ENCODE data around the gene NRXN3.
A peak's percentile ranks its signal among the peaks of the same experiment; 100 is the strongest.
"Not testable (repeated sequence)": the region's sequence is repeated elsewhere in the genome, so short reads cannot be mapped to it uniquely, and the experiment has no call there.

Gene NRXN3

GRCh38 chr14:78530078-78530477, 359.9 kb downstream of the NRXN3 start:
- Mint-ChIP-seq H3K9me3 (no peaks in the 10 kb centered on the region), H3K4me1 (no peaks in the 10 kb centered on the region), H3K27me3 (ENCODE audit: low read depth, poor library complexity) (peaks cover 22% of the 10 kb centered on the region), H3K4me3 (no peak overlapping the region), H3K36me3 (ENCODE audit: low read depth) (no peaks in the 10 kb centered on the region), H3K27ac (no peak overlapping the region)
- DNase-seq, result peak; percentile 80
- no peak for TF ChIP-seq CTCF (IDR thresholded peaks at IDR 0.05)

GRCh38 chr14:78534141-78534540, 364.0 kb downstream of the NRXN3 start:
- no peak for TF ChIP-seq CTCF (IDR thresholded peaks at IDR 0.05)
- H3K36me3 Mint-ChIP-seq (ENCODE audit: low read depth), result no peaks in the 10 kb centered on the region
- H3K9me3 Mint-ChIP-seq, result peaks cover 8% of the 10 kb centered on the region
- H3K4me1 Mint-ChIP-seq, result no peaks in the 10 kb centered on the region
- no peak overlapping the region for H3K27ac Mint-ChIP-seq
- H3K4me3 Mint-ChIP-seq, result no peak overlapping the region
- DNase-seq, result no peak
- H3K27me3 Mint-ChIP-seq (ENCODE audit: low read depth, poor library complexity), result peaks cover 10% of the 10 kb centered on the region

GRCh38 chr14:78535041-78535440, 364.9 kb downstream of the NRXN3 start:
- TF ChIP-seq CTCF (IDR thresholded peaks at IDR 0.05), result no peak
- Mint-ChIP-seq H3K4me3 (no peak overlapping the region), H3K27me3 (ENCODE audit: low read depth, poor library complexity) (peaks cover 10% of the 10 kb centered on the region), H3K4me1 (no peaks in the 10 kb centered on the region), H3K9me3 (peaks cover 8% of the 10 kb centered on the region), H3K27ac (no peak overlapping the region), H3K36me3 (ENCODE audit: low read depth) (no peaks in the 10 kb centered on the region)
- DNase-seq, result no peak

GRCh38 chr14:78541788-78542187, 371.6 kb downstream of the NRXN3 start:
- DNase-seq, H3K27ac Mint-ChIP-seq, H3K4me1 Mint-ChIP-seq: not testable (repeated sequence)

GRCh38 chr14:78543433-78543832, 373.3 kb downstream of the NRXN3 start:
- peaks cover 5% of the 10 kb centered on the region for H3K27me3 Mint-ChIP-seq (ENCODE audit: low read depth, poor library complexity)
- H3K9me3 Mint-ChIP-seq, result peaks cover 7% of the 10 kb centered on the region
- H3K4me3 Mint-ChIP-seq, result no peak overlapping the region
- H3K36me3 Mint-ChIP-seq (ENCODE audit: low read depth), result no peaks in the 10 kb centered on the region
- no peaks in the 10 kb centered on the region for H3K4me1 Mint-ChIP-seq
- no peak overlapping the region for H3K27ac Mint-ChIP-seq
- no peak for DNase-seq
- no peak for TF ChIP-seq CTCF (IDR thresholded peaks at IDR 0.05)

More at GRCh38 chr14:78541788-78542187, 371.6 kb downstream of the NRXN3 start:
- H3K9me3 Mint-ChIP-seq, result peaks cover 14% of the 10 kb centered on the region
- not testable (repeated sequence) for H3K36me3 Mint-ChIP-seq (ENCODE audit: low read depth); H3K4me3 Mint-ChIP-seq; H3K27me3 Mint-ChIP-seq (ENCODE audit: low read depth, poor library complexity)

- no peaks in the 10 kb centered on the region for H3K9me3 Mint-ChIP-seq
- peaks cover 4% of the 10 kb centered on the region for H3K4me1 Mint-ChIP-seq
- no peak overlapping the region for H3K27ac Mint-ChIP-seq
- H3K27me3 Mint-ChIP-seq (ENCODE audit: low read depth, poor library complexity), result peaks cover 6% of the 10 kb centered on the region
- no peak for DNase-seq
- H3K4me3 Mint-ChIP-seq, result no peak overlapping the region
- TF ChIP-seq CTCF (IDR thresholded peaks at IDR 0.05), result no peak
- H3K36me3 Mint-ChIP-seq (ENCODE audit: low read depth), result no peaks in the 10 kb centered on the region
Measured at GRCh38 chr14:78561074-78561473, 390.9 kb downstream of the NRXN3 start.

Measured in nephron progenitor cell (in vitro differentiated cells).